NCI-H774 (cell line): Measurements from ENCODE around the gene CRNKL1.

Experiments used
- DNase-seq: peaks from one replicate; lab custom pipeline; 2025; lab: John Stamatoyannopoulos, UW

Gene CRNKL1

DNA sequence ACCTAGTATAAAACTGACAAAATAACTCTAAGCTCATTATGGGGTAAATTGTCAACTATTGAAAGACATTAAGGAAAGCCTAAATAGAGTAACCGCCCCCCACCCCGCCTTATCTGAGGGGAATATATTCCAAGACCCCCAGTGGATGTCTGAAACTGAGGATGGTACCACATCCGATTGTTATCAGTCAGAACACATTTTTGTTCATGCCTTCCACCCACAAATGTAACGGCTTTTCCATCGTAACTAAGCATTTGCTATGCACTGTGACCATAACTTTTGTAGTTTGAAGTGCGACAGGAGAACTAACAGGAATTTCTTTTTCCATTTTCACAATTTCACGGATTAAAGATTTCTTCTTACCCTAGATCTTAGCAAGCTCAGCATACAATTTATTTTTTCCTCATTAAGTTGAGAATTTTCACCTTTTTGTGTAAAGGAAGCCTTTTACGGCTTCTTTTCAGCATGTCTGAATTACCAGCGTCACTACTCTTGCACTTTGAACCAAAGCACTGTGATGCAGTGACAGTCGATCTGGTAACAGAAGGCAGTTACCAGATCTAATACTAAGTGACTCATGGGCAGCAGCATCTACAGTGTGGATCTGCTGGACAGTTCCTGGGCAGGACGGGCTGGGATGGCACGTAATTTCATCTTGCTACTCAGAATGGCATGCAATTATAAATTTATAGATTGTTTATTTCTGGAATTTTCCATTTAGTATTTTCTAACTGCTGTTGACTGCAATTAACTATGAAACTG, 11.9 kb upstream of the CRNKL1 start:
- DNase-seq = no peak

DNA sequence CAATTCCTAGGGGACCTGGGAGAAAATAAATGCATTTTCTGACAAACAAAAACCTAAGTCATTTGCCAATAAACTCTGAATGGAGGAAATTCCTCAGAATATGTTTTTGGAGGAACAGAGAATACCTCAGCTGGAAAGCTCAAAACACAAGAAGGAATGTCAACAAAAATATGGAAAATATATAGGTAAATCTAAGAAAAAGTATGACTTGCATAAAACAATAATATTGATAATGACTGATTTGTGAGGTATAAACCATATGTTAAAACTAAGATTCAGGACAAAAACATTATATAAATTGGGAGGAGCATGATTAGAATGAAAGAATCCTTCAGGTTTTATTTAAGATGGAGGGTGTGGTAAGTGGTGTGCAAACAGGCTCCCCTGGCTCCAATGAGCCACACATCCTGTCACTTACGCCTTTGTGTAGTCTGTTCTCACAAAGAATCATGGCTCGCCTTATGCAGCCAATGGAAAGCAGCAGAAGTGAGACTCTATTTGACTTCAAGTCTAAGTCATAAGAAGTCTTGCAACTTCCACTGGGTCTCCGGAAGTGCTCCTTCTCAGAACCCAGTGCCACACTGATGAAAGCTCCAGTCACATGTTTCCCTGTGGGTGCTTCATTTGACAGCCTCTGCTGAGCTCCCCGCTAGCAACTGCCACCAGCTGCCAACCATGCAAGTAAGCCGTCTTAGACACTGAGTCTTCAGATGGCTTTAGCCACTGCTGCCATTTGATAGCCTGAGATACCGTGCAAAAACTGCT, 8.2 kb upstream of the CRNKL1 start:
- DNase-seq = no peak

DNA sequence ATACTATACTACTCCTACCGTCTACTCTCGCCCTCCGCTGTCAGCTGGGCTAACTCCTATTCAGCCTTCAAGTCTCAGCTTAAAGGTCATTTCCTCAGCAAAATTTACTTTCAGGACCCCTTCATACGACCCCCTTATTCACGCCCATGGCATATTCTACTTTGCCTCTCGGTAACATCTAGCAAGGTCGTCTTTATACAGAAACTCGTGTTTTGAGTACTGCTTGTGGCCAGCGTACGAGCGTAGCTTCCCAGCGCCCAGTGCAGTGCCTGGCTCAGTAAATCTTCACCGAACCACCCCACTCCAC, 546 bp downstream of the CRNKL1 start:
- DNase-seq = no peak

DNA sequence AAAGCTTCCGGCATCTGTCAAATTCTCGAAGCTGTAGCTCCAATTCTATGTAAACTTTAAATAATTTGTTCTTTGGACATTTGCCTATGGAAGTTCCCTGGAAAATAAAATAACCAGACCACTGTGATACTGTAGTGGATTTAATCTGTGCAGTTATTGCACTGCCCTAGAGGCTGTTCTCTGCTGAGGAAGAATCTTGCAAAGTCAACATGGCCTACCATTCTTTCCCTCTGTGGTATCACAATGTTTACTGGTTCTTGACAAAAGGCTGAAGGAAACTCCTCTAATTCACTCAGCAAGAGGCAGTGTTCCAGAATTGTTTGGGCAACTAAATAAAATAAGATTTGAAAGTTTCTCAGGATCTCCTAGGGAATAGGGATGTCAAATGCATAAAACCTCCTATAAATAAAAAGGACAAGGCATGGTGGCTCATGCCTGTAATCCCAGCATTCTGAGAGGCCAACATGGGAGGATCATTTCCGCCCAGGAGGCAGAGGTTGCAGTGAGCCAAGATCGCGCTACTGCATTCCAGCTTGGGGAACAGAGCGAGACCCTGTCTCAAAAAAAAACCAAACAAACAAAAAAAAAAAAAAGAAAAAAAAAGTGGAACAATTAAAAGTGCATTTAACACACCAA, 12.4 kb downstream of the CRNKL1 start:
- DNase-seq = no peak

DNA sequence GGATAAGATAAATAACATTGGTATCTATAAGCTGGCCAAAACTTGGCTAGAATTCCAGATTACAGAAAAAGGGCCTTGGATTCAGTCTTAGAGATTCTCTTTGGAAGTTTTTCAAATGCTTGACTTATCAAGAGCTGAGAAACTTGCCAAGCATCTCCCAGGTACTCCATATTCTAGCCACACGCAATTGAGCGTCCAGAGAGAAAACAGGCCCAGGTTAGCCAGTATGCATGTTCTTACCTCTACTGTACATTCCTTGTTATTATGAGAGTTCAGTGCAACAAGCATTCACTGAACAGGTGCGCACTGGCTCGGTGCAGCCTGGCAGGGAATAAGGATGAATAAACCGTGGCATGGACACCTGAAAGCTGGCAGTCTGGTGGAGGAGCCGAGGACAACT, 13.7 kb downstream of the CRNKL1 start:
- no peak for DNase-seq

DNA sequence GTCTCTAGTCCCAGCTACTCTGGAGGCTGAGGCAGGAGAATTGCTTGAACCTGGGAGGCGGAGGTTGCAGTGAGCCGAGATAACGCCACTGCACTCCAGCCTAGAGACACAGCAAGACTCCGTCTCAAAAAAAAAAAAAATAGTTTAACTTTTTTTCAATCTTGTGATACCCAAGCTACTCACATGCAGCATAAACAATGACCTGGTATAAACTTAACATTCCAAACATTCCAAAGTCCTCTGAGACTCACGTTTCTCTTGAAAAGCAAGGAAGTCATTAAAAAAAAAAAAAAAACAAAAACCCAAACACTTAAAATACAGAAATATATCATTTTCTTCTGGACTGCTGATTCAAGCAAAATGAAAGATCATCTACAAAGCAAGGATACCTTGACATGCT, 14.3 kb downstream of the CRNKL1 start:
- DNase-seq = no peak

DNA sequence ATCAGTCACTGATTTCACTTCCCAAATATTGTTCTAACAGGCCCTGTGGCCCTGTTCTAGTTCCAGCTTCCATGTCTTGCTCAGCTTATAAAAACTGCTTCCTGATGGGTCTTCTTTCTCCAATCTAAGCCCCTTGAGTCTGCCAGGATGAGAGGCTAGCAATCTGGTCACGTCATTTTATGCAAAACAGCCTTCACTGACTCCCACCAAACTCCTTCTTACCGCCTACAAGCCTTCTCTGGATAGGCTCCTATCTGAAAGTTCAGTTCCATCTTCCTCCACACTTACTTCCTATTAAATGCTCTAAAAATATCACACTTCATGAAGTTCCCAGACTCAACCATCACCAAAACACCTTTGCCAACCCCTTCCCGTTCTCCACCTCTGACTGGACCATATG, 15.5 kb downstream of the CRNKL1 start:
- DNase-seq = no peak

DNA sequence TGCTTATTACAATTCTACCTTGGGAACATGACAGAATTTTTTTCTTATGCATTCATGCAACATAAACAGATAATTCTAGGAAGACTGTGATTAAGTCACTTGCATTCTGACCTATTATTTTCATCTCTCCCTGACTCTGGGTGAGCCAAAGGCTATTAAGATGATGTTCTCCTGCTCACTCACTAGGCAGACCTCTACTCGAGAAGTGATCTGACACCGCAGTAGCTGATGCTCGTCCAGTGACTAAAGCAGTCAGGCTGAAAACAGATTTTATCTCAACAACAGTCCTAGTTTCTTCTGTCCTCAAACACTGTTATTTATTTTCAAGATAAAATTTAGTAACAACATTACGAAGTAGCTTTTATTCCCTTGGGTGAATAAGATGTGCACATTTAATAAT, 17.8 kb downstream of the CRNKL1 start:
- no peak for DNase-seq

DNA sequence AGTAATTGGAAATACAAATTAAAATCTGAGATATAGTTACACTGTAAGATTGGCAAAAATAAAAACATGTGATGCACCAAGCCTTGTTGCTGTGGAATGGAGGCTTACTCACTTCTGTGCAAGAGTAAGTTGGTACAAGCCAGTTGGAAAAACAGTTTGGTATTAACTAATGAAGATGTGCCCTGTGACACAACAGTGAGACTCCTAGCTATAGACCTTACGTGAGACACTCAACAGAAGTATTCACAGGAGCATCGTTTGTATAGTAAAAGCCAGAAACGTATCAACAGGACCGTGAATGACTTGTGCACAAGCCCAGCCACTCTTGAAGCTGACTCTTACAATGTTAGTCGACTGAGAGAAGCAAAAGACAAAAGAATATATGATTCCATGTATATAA, 20.5 kb downstream of the CRNKL1 start:
- DNase-seq = no peak

DNA sequence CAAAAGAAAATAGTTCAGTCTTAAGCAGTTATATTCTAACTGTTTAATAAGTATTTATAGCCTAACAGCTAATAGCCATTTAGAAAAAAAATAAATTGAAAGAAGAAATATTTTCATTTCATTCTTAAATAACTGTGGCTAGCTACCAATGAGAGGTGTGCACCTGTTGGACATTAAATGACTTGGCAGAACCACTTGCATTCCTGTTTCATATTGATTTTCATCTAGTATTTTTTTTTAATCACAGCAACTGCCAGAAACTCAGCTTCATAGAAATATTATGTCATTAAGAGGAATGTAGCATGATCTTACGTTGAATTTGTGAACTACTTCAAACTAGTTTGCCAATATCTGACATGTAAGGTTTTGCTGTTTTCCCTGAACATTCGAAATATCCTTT, 25.0 kb downstream of the CRNKL1 start:
- DNase-seq = no peak

DNA sequence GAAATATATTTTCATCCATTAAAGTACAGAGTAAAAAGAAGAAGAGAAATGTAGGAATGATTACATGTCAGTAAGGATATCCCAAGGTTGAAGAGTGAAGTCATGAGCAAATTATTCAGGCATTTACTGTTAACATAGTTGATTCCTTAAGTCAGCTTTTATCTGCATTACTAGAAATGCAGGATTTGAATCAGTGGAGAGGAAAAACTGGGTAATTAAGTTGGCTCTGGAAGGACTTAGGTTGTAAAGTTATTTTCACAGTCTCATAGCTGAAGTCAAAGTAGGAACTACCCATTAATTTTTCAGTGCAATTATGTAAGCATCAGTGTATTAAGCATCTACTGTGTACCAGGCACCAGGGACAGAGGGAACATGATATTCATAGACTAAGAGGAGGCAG, 27.3 kb downstream of the CRNKL1 start:
- no peak for DNase-seq

DNA sequence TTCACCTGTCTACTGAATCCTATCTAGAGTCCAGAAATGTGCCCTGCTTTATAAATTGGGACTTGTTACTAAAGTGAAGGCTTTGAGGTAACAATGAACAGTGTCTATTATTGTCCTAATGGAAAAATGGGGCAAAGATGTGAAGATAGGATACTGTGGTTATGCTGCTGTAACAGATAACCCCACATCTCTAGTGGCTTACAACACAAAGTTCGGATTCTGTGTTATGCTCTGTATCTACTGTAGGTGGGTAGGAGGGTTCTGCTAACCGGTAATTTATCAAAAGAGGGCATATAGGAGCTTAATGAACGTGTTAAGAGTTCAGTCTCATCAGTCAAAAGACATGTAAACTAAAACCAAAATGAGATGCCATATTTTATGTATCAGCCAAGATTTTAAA, 28.9 kb downstream of the CRNKL1 start:
- DNase-seq = no peak

DNA sequence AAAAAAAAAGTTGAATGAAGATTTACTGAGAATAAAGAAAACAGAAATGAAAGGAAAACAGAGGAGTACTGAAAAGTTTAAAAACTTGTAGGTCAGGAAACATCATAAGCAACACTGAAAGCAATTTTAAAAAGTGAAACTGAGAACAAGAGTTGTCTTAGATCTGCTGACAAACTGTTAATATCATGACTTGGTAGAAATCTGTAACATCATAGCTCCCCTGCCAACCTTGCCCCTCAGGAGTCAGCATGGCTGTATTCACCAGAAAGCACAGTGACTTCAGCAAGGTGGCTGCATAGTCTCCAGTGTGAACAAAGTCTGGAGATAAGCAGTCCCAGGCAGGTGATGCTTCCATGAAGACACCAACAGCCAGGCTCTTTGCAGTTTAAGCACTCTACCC, 29.8 kb downstream of the CRNKL1 start:
- no peak for DNase-seq

DNA sequence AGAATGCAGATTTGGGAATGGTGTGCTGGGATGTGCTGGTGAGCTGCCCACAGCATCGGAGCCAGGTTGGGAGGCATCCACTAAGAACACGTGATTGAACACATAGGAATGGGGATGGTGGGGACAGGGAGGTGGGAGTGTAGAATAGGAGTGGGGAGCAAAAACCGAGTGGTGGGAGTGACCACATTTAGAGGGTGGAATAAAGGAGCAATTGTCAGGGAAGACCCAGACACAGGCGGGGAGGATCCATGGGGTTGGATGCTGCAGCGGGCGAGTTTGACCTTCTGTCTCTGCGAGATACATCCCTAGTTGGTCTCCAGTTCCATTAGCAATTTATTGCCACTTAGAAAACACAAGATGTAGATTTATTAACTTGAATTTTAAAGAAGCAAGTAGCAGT, 30.4 kb downstream of the CRNKL1 start:
- DNase-seq = no peak

DNA sequence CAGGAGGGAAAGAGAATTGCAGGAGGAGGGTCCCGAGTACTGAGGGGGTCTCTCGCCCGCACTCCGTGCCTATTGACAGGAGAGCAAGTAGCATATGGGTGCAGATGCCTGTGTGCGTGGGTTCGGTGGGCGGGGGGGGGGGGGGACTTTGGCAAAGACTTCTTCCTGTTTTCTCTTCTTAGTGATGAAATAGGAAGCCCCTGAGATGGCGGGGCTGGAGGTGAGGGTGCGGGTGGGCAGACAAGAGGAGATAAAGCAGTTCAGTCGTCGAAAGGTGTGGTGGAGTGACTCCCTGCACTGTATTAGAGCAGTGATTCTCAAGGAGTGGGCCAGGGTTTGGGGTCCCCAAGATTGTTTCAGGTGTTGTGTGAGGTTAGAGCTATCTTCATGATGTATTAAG, 31.4 kb downstream of the CRNKL1 start:
- no peak for DNase-seq

DNA sequence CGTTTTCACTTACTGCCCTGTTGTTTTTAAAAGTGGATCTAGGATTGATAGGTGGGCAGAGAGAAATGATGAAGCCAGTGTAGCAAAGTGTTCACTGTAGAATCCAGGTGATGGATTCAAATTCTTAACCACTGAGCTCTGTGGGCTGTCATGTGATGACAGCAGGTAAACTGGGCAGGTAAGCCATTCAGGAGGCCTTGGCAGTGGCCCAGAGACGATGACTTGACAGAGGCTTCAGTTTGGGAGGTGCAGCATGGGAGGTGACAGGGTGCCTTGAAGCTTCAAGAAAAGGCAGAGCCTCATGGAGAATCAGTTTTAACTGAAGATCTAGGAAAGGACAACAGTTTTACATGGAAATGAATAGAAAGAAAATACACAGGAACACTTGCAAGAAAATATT, 33.1 kb downstream of the CRNKL1 start:
- DNase-seq = no peak

DNA sequence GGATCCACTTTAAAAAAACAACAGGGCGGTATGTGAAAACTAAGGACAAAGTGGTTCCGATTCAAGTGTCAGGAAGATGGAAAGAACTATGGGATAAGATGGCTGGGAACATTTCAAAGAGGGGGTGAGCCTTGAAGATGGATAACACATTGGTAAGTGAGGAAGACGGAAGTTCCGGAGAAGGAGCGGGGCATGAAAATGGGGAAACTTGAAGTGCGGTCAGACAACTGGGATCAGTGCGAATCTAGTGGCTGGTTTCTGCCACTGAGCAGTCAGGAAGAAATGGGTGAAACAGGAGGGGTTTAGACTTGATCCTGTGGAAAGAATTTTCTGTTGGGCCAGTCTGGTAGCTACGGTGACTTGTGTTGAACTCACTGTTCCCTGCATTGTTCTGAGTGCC, 33.9 kb downstream of the CRNKL1 start:
- DNase-seq = no peak

DNA sequence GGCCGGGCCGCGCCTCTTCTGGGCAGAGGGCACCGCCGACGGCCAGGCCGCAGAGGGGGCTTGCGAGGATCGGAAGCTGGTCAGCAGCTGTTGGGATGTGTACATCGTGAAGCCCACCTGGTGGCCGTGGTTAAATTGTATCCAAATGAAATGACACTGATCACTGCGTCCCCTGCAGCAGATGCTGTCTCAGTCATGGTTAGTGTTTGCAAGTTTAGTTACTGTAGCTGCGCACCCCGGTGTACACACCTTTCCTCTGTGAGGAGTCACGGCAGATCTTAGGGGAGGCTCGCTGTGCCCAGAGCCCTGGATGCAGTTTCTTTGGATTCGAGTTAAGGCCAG, 34.5 kb downstream of the CRNKL1 start:
- DNase-seq = no peak

DNA sequence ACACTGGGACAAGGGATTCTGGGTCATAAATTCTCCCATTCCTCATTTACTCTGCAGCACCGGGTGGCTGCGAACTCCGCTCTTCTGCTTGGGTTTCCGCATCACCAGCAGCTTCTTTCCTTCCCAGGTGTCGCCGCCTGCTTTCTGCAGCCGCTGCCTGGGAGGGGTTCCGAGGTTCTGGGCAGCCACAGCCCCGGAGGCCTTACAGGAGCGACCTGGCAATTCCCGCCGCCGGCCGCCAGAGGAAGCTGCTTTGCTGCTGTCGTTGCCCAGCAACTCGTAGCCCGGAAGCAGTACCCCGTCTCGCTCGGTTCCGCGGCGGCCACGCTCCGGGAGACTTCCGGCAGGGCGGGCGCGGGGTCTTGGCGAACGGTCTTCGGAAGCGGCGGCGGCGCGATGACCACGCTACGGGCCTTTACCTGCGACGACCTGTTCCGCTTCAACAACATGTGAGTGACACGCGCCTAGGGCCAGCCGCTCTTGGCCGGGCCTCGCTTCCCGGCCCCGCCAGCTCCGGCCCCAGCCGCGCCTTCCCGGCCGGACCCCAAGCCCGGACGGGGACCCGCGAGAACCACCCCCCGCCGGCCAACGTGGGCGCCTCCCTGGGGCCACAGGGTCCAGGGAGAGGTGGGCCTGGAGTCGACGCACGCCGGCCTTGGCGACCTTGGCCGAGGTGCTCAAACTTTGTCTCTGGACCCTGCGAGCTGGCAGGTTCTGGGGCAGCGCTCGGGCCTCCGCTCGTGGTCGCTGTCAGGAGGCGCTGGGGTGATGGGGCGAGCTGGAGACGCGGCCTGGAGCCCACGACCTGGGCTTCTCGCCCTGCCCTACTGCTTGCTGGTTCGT, 35.0 kb downstream of the CRNKL1 start, which contains the start of gene NAA20:
Gene NAA20 (plus strand): TSS at position 362 of the 843 bp plus-strand sequence. CDS start 35 bp downstream, at position 397.
- DNase-seq = peak; percentile 93

DNA sequence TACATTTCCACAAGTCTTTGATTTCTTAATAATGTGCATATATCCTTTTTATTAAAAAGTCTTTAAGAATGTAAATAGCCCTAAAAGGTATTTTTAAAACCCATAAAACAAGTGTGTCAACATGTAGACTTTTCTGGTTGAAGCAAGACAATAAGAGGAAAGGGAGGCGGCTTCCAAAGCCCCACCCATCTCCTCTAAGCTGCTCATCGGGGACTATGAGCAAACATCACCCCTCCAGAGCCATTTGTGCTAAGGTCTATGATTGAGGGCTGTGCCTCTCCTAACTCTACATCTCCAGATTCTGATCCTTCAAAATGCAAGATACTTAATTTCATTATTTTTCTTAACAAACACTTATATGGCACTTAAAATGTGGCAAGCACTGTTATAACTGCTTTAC, 37.6 kb downstream of the CRNKL1 start:
- no peak for DNase-seq

DNA sequence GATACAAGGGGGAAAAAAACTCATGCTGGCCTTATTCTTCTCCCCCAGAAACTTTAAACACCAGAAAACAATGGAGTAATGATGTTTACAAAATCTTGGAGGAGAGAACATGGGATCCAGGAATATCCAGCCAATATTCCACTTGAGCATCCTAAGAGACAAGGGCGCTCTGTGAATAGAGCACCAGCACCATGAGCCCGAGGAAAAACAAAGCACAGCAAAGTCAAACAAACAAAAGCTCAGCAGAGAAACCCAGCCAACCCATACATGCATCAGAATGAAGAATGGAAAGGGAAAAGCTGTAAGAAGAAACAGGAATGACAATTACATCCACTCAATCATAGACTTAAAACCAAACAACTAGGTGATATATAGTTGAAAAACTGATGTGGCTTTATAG, 39.7 kb downstream of the CRNKL1 start:
- DNase-seq = no peak
